DND-41 (cell line): ENCODE measurements around the gene PGBD5.

ENCODE experiments used
- EZH2 ChIP-seq: IDR thresholded peaks from 3 replicates; pipeline ENCODE4 v1.6.1; 2012; ENCODE audit warnings: borderline replicate concordance, low read depth, mild to moderate bottlenecking, moderate library complexity, low read length, inconsistent platforms; ENCODE audit not compliant: severe bottlenecking
- TF ChIP-seq, protein P1 (sequence below): IDR thresholded peaks from 2 replicates; pipeline ENCODE4 v1.5.1; 2012; ENCODE audit warnings: borderline replicate concordance, low read length, moderate library complexity, mild to moderate bottlenecking; ENCODE audit not compliant: poor library complexity, severe bottlenecking; ENCODE audit errors: extremely low read depth

DNA sequence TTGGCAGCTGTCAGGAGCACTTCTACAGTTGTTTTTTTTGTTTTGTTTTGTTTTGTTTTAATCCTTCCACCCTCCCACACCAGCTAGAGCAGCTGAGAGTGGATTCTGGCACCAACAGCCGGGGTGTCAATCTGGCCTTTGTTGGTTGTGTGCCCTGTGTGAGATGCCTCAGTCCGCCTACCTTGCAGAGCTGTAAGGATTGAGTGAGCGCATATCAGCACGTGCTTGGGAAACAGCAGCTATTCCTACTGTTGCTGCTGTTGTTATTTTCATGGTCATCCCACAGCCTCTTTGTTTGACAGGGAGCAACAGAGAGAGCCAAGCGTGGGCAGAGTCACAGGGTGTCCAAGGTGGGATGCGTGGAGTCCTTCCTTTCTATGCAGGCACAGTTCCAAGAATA, 50.4 kb downstream of the PGBD5 start:
- no peak for TF ChIP-seq EZH2
- TF ChIP-seq, protein P1, sequence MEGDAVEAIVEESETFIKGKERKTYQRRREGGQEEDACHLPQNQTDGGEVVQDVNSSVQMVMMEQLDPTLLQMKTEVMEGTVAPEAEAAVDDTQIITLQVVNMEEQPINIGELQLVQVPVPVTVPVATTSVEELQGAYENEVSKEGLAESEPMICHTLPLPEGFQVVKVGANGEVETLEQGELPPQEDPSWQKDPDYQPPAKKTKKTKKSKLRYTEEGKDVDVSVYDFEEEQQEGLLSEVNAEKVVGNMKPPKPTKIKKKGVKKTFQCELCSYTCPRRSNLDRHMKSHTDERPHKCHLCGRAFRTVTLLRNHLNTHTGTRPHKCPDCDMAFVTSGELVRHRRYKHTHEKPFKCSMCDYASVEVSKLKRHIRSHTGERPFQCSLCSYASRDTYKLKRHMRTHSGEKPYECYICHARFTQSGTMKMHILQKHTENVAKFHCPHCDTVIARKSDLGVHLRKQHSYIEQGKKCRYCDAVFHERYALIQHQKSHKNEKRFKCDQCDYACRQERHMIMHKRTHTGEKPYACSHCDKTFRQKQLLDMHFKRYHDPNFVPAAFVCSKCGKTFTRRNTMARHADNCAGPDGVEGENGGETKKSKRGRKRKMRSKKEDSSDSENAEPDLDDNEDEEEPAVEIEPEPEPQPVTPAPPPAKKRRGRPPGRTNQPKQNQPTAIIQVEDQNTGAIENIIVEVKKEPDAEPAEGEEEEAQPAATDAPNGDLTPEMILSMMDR, result no peak
